D721Med (cell line): ENCODE results near the gene ENO1.
A peak's percentile ranks its signal among the peaks of the same experiment; 100 is the strongest.

Experiments
- DNase-seq: peaks from one replicate; pipeline ENCODE4 v3.0.0; 2011; ENCODE audit warnings: low spot score; ENCODE audit not compliant: insufficient read length
- FAIRE-seq: peaks from 2 replicates; lab custom pipeline; 2011; peaks lifted over from hg19 to GRCh38; lab: Jason Lieb, UNC
- TF ChIP-seq, protein P1 (sequence below): IDR thresholded peaks from 2 replicates; pipeline ENCODE4 v1.5.1; 2012; ENCODE audit warnings: mild to moderate bottlenecking, control low read depth; ENCODE audit not compliant: insufficient read depth; ENCODE audit errors: missing control alignments

ENO1 gene

DNA sequence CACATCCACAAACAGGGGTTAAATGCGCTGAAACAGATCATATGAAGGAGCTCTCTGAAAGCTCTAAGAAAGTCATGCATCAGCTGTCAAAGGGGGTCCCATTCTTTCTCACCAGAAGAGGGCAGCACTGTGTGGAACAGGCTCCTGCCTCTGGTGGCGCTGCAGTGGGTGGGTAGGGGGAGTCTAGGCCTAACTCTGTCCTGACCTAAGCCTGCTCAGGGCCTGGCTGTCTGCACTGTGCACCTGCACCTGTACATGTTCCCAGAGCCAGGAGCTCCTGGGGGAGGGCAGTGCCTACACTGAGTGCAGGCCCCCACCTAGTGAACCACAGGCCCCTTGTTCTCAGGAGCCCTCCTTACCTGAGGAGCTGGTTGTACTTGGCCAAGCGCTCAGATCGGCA lies 16.0 kb downstream of the ENO1 start:
- TF ChIP-seq, protein P1, sequence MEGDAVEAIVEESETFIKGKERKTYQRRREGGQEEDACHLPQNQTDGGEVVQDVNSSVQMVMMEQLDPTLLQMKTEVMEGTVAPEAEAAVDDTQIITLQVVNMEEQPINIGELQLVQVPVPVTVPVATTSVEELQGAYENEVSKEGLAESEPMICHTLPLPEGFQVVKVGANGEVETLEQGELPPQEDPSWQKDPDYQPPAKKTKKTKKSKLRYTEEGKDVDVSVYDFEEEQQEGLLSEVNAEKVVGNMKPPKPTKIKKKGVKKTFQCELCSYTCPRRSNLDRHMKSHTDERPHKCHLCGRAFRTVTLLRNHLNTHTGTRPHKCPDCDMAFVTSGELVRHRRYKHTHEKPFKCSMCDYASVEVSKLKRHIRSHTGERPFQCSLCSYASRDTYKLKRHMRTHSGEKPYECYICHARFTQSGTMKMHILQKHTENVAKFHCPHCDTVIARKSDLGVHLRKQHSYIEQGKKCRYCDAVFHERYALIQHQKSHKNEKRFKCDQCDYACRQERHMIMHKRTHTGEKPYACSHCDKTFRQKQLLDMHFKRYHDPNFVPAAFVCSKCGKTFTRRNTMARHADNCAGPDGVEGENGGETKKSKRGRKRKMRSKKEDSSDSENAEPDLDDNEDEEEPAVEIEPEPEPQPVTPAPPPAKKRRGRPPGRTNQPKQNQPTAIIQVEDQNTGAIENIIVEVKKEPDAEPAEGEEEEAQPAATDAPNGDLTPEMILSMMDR: peak; percentile 42
- no peak for DNase-seq
- no peak for FAIRE-seq

DNA sequence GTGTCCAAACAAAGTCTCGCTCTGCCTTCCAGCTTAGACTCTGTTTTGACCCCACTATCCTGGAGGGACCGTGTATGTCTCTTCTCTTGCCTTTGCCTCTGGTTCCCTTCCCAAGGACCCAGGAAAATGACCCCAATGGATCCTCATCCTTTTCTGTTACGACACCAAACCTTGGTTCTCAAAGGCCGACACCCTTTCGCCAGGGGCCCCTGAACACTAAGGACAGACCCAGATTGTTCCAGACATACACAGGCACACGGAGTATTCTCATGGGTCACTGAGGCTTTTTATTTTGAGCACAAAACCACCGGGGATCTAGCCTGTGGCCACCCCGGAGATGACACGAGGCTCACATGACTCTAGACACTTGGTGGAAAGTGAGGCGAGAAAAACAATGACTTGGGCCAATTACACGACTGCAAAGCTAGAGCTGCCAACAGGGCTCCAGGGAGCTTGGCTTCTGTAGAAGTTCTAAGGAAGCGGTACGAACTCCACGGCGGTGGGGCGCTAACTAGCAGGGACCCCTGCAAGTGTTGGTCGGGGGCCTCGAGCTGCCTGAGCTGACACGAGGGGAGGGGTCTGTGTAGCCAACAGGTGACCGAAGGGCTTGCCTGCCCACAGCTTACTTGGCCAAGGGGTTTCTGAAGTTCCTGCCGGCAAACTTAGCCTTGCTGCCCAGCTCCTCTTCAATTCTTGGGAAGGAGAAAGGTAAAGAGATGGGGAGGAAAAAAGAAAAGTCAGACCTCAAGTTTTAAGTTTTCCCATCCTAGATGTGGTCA lies 17.6 kb downstream of the ENO1 start:
- no peak for FAIRE-seq
- DNase-seq: no peak
- TF ChIP-seq, protein P1: no peak

DNA sequence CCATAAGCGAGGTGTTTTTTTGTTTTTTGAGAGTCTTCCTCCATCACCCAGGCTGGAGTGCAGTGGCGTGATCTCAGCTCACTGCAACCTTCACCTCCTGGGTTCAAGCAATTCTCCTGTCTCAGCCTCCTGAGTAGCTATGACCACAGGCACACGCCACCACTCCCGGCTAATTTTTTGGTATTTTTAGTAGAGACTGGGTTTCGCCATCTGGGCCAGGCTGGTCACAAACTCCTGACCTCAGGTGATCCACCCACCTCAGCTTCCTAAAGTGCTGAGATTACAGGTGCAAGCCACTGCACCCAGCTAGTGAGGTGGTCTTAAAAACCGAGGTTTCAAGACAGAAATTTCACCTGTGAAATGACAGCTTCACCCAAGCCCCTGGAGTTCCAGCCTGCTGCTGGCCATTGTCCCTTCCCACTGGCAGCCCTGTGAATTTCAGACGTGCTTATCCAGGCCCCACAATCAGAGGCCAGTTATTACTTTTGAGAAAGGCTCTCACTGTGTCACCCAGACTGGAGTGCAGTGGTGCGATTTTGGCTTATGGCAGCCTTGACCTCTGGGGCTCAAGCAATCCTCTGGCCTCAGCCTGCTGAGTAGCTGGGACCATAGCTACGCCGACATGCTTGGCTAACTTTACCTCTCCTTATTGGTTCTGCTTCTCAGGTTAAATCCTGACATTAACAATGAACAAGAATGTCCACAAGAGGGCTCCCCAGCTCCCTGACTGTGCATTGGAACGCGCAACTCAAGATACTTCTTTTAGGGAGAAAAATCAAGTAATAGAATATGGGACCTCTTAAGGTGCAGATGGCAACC lies 19.4 kb downstream of the ENO1 start:
- FAIRE-seq (no peak), DNase-seq (no peak)
- TF ChIP-seq, protein P1: peak; percentile 49

DNA sequence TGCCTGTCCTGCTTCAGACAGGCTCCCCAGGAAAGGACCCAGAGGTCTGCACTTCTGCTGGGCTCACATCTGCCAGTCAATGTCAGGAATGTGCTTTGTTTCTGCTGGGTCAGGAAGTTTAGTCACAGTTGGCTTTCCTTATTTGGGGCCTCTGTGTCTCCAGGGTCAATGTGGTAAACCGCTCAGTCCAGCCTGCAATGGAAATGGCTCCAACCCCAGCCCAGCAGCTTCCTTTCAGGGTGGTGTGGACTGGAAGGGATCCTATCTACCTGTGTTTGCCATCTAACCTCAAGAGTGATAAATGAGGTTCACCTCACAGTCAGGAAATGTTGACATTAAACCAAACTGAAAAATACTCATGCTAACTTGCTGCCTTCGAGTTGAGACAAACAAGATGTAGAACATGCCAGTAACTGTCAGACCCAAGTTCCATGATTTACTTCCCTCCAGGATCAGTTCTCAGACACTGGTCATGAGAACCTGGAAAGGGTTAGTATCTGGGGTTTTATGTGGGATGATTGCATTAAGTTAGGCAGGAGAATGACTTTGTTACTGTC lies 20.3 kb downstream of the ENO1 start:
- DNase-seq (no peak), FAIRE-seq (no peak)
- TF ChIP-seq, protein P1: no peak

DNA sequence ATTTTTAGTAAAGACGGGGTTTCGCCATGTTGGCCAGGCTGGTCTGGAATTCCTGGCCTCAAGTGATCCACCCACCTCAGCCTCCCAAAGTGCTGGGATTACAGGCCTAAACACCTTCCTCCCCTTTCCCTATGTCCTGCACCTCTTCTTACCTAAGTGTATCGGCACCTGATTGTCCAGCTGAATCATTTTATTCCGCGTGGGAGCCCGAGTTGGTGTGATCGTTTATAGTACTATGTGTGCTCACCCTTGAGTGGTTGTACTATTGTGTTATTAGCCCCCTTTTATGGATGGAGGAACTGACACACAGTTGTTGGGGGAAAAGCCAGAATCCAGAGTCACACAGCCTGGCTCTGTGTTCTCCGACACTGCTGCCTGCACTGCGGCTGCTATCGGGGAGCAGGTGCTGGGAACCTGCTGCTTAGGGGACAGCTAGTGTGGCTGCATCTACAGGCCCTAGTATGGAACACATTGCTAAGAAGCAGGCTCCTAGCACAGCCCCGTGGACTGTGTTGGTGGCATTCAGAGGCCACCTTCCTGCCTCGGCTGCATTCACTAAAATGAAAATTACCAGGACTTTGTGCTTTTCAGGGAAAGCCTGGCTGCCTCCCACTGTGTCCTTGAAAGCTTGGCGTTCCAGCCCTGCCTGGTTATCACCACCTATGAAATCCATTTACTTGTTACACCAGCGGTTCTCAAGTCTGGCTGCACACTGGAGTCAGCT lies 21.6 kb downstream of the ENO1 start:
- FAIRE-seq: no peak
- no peak for DNase-seq
- TF ChIP-seq, protein P1: no peak

DNA sequence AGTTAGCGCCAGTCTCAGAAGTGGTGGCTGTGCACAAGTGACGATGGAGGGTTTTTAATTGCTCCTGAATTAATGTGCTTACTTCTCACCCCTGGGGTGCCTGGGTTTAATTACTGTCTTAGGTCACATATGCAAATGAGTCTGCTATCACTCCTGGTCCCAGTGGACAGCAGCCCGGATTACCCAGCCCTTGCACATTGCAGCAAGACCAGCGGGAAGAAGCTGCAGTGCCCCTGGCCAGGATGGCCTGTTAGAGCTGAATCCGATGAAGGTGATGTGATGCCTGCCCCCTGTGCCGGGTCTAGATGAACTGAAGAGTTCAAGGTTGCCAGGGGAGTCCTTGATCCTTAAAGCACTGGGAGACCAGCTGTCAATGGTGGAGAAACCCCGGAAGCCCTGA lies 24.2 kb downstream of the ENO1 start:
- TF ChIP-seq, protein P1: no peak
- no peak for DNase-seq
- no peak for FAIRE-seq
